GM08714 (cell line): ENCODE results near the gene GJA4.

Experiments used
- H3K4me3 ChIP-seq: fragments of 200-500 bp; sonication (Bioruptor generic); 2 replicates; pipeline ENCODE4 v1.5.1; 2014; ENCODE audit warnings: mild to moderate bottlenecking, low read length, inconsistent platforms
- ZNF274 ChIP-seq: IDR thresholded peaks from 2 replicates; pipeline ENCODE4 v1.6.1; 2012; ENCODE audit warnings: mild to moderate bottlenecking, low read depth, low read length

The GJA4 gene

DNA sequence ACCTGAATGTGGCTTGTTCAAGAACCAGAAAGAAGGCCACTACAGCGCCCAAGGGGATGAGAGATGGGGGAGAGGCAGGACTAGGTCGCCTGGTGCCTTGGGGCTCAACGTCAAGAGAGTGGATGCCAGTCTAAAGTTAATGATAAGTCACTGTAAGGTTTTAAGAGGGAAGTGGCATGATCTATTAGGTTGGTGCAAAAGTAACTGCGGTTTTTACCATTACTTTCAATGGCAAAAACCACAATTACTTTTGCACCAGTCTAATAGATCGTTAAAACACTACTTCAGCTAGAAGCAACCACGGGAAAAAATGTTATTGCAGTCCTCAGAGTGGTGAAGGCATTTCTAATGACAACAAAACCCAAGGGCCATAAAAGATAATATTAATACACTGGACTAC is 14.4 kb upstream of the GJA4 start:
- TF ChIP-seq ZNF274: no peak
- no peak overlapping the region for H3K4me3 ChIP-seq

DNA sequence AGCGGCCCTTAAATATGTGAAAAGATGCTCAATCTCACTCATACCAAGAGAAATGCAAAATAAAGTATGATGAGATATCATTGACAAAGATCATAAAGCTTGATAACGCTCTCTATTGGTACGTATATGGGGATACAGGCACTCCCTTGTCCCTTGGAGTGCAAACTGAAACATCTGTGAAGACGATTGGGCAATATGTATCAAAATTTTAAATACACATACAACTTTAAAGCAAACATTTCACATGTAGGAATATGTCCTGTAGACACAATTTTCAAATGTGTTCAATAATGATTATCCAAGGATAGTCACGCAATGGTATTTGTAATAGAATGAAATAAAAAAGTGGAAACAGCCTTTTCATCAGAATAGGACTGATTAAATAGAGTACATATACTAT is 13.8 kb upstream of the GJA4 start:
- no peak for TF ChIP-seq ZNF274

DNA sequence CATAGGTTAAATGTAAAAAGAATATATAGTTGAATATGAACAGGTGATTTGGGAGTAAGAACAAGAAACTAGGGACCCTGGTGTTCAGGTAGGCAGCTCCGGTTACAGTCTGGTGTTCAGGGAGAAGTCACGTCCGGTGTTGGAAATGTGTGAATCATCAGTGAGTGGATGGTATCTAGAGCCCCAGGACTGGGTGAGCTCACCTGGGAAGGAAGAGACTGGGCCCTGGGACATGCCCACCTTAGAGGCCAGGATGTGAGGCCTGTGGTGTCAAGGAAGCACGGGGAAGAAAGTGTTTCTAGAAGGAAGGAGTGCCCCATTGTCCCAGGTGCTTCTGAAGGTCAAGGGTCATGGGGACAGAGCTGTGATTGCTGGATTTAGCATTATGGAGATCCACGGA is 13.3 kb upstream of the GJA4 start:
- no peak for TF ChIP-seq ZNF274

More for the DNA sequence above, 13.8 kb upstream of the GJA4 start:
- no peak overlapping the region for H3K4me3 ChIP-seq

DNA sequence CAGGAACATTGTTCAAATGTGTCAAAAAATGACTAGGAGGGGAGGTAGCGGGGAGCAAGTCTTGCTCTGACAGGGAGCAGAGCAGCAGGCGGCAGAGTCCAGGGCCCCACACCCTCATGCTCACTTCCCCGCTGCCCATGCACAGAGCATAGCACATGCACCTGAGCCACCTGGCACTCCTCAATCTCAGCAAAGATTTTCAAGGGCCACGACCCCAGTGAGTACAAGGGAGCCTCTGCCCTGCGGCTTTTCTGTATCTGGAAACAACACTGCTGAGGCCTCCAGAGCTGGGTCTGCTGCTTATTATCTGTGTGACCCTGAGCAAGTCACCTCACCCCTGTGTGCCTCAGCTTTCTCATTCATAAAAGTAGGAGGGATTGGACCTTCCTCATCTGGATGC is 12.8 kb upstream of the GJA4 start:
- no peak for TF ChIP-seq ZNF274
- no peak overlapping the region for H3K4me3 ChIP-seq

More for the DNA sequence above, 13.3 kb upstream of the GJA4 start:
- no peak overlapping the region for H3K4me3 ChIP-seq

DNA sequence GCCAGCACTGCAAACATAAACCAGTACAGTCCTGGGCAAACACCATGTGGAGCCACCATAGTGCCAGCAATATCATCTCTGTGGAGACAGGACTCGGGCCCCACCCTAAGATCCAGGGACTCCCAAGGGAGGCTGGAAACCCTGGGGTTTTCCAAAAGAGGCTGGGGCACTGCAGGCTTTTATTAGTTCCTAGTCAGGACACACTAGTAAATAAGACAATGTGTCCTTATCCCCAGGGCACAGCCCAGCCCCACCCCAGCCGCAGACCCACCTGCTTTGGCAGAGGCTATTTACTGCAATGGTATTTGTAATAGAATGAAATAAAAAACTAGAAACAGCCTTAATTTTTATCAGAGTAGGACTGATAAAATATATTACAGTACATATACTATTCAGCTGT is 12.3 kb upstream of the GJA4 start:
- no peak overlapping the region for H3K4me3 ChIP-seq

DNA sequence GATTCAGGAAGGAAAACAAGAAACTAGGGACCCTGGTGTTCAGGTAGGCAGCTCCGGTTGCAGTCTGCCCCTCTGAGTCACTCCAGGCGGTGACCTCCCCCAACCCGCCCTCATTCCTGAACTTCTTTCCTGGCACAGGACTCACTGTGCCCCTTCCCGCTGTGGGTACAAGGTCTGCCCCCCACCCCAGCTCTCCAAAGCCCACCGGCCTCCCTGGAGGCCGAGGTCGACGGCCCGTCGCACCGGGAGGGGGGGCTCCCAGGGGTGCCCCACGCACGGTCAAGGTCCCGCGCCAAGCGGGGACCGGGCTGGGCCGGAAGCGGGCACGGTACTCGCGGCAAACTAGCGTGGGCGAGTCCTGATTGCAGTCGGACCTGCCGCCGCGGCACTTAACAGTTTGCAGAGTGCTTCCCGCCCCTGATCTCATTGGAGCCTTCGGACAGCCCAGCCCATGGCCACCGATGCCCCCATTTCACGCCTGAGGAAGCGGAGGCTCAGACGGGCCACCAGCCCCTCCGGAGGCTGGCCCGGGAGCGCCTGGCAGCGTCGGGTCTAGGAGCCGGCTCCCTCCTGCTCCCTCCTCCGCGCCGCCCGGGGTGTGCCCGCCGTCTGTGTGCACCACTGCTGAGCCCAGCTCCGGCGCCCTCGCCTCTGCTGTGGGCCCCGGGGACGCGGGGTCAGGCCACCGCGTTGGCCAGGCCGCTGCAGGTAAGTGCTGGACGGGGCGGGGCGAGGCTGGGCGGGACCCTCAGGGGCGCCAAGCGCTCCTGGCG is 11.5 kb upstream of the GJA4 start, which contains the start of gene GJB3:
TSS of gene GJB3 (plus strand) at position 144 of the 773 bp plus-strand sequence. CDS start 3,549 bp downstream, outside the sequence.
- no peak within 1 kb of the TSS for H3K4me3 ChIP-seq

More for the DNA sequence above, 12.3 kb upstream of the GJA4 start:
- TF ChIP-seq ZNF274: no peak

DNA sequence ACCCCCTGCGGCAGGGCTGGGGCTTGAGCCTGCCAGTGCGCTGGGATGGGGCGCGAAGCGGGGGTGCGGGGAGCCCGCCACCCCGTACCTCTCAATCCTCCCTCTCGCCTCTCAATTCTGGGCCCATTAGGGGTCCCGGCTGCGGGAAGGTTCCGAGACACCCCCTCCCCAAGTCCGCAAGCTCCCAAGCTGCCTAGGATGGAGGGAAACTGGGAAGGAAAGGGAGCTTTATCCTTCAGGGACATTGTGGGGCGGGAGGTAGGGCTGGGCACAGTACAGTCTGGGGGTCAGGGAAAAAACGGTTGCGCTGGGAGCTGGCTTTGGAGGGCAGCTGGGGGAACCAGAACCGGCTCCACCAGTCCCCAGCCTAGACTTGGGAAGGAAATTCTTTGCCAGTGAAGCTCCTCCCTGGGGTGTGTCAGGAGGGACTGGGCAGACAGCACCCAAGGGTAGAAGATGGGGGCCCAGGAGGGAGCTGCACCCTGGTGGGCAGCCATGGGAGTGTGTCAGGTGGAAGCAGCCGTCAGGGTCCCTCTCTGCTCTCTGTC is 10.9 kb upstream of the GJA4 start:
- no peak overlapping the region for H3K4me3 ChIP-seq
- no peak for TF ChIP-seq ZNF274

More for the DNA sequence above, 11.5 kb upstream of the GJA4 start, which contains the start of gene GJB3:
- no peak for TF ChIP-seq ZNF274

DNA sequence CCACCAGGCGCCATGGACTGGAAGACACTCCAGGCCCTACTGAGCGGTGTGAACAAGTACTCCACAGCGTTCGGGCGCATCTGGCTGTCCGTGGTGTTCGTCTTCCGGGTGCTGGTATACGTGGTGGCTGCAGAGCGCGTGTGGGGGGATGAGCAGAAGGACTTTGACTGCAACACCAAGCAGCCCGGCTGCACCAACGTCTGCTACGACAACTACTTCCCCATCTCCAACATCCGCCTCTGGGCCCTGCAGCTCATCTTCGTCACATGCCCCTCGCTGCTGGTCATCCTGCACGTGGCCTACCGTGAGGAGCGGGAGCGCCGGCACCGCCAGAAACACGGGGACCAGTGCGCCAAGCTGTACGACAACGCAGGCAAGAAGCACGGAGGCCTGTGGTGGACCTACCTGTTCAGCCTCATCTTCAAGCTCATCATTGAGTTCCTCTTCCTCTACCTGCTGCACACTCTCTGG is 8.0 kb upstream of the GJA4 start:
- H3K4me3 ChIP-seq: no peak overlapping the region
- no peak for TF ChIP-seq ZNF274

DNA sequence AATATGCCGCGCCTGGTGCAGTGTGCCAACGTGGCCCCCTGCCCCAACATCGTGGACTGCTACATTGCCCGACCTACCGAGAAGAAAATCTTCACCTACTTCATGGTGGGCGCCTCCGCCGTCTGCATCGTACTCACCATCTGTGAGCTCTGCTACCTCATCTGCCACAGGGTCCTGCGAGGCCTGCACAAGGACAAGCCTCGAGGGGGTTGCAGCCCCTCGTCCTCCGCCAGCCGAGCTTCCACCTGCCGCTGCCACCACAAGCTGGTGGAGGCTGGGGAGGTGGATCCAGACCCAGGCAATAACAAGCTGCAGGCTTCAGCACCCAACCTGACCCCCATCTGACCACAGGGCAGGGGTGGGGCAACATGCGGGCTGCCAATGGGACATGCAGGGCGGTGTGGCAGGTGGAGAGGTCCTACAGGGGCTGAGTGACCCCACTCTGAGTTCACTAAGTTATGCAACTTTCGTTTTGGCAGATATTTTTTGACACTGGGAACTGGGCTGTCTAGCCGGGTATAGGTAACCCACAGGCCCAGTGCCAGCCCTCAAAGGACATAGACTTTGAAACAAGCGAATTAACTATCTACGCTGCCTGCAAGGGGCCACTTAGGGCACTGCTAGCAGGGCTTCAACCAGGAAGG is 7.4 kb upstream of the GJA4 start:
- H3K4me3 ChIP-seq: no peak overlapping the region
- no peak for TF ChIP-seq ZNF274

DNA sequence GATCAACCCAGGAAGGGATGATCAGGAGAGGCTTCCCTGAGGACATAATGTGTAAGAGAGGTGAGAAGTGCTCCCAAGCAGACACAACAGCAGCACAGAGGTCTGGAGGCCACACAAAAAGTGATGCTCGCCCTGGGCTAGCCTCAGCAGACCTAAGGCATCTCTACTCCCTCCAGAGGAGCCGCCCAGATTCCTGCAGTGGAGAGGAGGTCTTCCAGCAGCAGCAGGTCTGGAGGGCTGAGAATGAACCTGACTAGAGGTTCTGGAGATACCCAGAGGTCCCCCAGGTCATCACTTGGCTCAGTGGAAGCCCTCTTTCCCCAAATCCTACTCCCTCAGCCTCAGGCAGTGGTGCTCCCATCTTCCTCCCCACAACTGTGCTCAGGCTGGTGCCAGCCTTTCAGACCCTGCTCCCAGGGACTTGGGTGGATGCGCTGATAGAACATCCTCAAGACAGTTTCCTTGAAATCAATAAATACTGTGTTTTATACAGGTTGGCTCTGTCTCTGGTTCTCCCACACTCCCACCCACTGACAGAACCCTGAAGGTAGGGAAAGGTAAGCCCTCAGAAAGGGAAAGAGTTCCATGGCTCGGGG is 6.8 kb upstream of the GJA4 start:
- TF ChIP-seq ZNF274: no peak
- H3K4me3 ChIP-seq: no peak overlapping the region

DNA sequence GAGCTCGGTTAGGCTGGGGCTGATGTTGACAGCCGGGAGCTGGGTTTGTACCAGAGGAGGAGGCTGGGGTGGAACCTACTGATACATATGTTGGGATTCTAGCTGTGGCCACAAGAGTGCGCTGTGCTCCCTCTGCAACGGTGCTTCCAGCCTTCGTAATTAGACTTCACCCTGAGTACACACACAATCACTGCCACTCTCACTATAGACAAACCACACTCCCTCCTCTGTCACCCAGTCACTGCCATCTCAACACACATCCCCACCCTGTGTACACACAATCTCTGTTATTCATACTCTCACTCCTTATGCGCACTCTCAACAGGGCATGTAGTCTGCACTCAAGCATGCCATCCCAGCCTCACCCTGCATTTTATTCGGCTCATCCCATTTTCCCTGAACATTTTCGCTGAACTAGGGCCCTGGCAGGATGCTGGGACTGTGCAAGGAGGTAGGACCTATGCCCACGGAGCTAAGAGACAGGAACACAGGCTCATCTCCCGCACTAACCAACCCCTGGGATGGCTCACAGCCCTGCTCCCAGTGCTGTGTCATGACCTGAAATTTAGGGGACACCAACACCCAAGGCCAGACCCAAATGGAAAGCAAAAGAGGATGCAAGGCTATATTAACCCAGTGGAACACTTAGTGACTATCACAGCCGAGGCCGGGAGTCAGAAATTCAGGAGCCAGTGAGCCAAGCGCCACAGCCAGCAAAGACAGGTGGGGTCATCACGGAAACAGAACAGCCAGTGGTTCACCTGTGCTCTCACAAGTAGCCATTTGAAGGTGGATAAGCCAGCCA is 6.1 kb upstream of the GJA4 start:
- no peak overlapping the region for H3K4me3 ChIP-seq
- no peak for TF ChIP-seq ZNF274

DNA sequence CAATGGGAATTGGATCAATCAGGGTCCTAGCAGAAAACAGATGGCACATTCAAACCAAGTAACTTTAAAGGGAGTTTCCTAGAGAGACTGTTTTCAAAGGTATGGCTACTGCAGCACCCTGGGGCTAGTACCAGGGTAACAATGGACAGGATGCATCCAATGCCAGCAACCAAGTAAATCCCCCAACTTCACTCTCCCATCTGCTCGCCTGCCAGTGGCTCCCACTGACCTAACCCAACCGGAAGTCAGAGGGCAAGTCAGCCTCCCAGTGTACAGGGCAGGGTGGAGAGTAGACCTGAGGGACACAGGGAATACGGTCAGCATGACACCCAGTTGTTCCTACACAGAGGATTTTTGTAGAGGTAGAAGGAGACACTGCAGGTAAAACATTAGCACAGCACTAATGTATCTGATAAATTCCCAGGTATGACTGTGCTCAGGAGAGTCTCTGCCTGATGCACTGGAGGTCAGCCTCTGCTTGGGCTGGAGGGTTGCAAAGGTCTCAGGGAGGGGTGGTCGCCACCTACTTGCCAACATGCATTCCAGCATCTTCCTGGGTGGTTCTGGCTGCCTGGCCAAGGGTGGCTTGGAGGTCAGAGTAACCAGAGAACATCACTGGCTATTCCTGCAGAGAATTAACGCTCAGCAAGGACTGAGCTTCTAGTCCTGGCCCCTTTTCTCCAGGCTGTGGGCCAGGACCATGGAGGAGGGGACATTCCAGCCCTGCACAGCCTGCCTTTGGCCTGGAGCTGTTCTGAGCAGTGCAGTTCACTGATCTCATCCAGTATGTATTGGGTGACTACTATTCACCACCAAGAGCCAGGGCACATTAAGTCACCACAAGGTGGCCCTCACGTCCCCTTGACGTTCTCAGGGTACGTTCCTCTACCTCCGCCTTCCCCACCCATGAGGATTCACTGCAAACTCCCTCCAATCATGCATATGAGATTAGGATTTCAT is 5.1 kb upstream of the GJA4 start:
- no peak overlapping the region for H3K4me3 ChIP-seq
- TF ChIP-seq ZNF274: no peak

DNA sequence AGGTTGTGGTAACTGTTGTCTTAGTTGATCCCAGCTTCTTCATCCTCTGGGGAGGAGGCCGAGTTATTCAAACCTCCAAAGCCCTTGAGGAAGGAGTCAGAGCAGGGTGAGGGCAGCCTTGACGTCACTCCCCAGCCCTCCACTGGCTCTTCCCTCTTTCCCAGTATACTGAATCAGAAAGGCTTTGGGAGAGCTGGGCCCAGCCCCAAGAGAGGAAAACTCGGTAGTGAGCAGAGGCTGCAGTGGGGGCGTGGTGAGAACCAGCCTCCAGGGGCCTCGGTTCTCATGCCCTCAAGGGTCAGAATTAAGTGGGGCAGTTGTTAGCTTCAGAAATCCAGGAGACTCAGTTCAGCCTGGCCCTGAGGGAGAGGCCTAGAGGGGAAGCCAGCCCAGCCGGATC is 1.8 kb upstream of the GJA4 start:
- TF ChIP-seq ZNF274: no peak
- no peak overlapping the region for H3K4me3 ChIP-seq
